Endothelial cell of umbilical vein (primary cell): ENCODE data around the gene PPM1H. TPM values are rescaled to one million over a fixed set of nuclear protein-coding genes. Genes with fewer than 3 reads are reported as not detected.

Experiments used
- BruUV-seq: library from RNA; stranded (reverse); fragments of 400-500 nt; replicated peaks from 2 replicates; lab custom pipeline; 2021; lab: Mats Ljungman, UMichigan
- CTCF ChIA-PET: fragments of 300-600, 350-600 bp; sonication (Branson Sonifier 250); formaldehyde crosslinking; loops from one replicate; lab custom pipeline; 2021; ENCODE audit warnings: antibody characterized with exemption, inconsistent platforms; lab: Charles Lee
- POLR2A ChIA-PET: fragments of 300-600, 350-600 bp; sonication (Branson Sonifier 250); formaldehyde crosslinking; loops from one replicate; lab custom pipeline; 2021; ENCODE audit warnings: antibody characterized with exemption, inconsistent platforms; lab: Charles Lee
- DNase-seq: peaks from one replicate; pipeline ENCODE4 v3.0.0-alpha.2; 2011; ENCODE audit warnings: low read depth, low spot score
- FAIRE-seq: peaks from 2 replicates; lab custom pipeline; 2011; peaks lifted over from hg19 to GRCh38; lab: Jason Lieb, UNC
- H2AFZ ChIP-seq: 2 replicates; pipeline ENCODE4 v1.6.0; 2012; ENCODE audit warnings: low read depth, low read length, control low read depth, inconsistent platforms
- H3K27ac ChIP-seq: 2 replicates; pipeline ENCODE4 v1.5.1; 2011; ENCODE audit warnings: low read depth, mild to moderate bottlenecking, control low read depth, low read length, moderate library complexity; ENCODE audit not compliant: insufficient read depth
- H3K27me3 ChIP-seq, 2 experiments: 2 replicates each; pipeline versions ENCODE4 v1.6.0 to v1.6.1; 2011; ENCODE audit warnings: low read length in 2 of 2, mixed read lengths in 1 of 2; ENCODE audit not compliant: control insufficient read depth in 2 of 2, insufficient read depth in 2 of 2
- H3K36me3 ChIP-seq, 2 experiments: 2 replicates in 1 of 2; 3 replicates in 1 of 2; pipeline ENCODE4 v1.5.1; 2011; ENCODE audit warnings: low read length in 2 of 2, mild to moderate bottlenecking in 1 of 2, moderate library complexity in 1 of 2; ENCODE audit not compliant: control insufficient read depth in 2 of 2, insufficient read depth in 2 of 2; ENCODE audit errors: extremely low read depth in 1 of 2
- H3K4me1 ChIP-seq: 3 replicates; pipeline ENCODE4 v1.5.1; 2011; ENCODE audit warnings: mild to moderate bottlenecking, low read length; ENCODE audit not compliant: control insufficient read depth, insufficient read depth; ENCODE audit errors: extremely low read depth
- H3K4me2 ChIP-seq: 2 replicates; pipeline ENCODE4 v1.6.1; 2011; ENCODE audit warnings: low read length, control low read depth, mixed read lengths; ENCODE audit not compliant: insufficient read depth
- H3K4me3 ChIP-seq, 3 experiments: fragments of 200-600 bp in 1 of 3; sonication (generic), shearing (Covaris generic) in 1 of 3; replicated peaks in 1 of 3; 2 replicates each; pipeline ENCODE4 v1.5.1; 2011 to 2016; ENCODE audit warnings: control low read depth in 3 of 3, low read length in 3 of 3, mild to moderate bottlenecking in 2 of 3, inconsistent platforms in 1 of 3, low read depth in 1 of 3, moderate library complexity in 1 of 3; ENCODE audit not compliant: insufficient read depth in 1 of 3
- H3K79me2 ChIP-seq: 2 replicates; pipeline ENCODE4 v1.6.0; 2012; ENCODE audit warnings: low read length, inconsistent platforms; ENCODE audit not compliant: control insufficient read depth, insufficient read depth
- H3K9ac ChIP-seq: replicated peaks from 2 replicates; pipeline ENCODE3; 2011; ENCODE audit warnings: low read length, control low read depth; ENCODE audit not compliant: insufficient read depth; ENCODE audit errors: extremely low read depth
- H3K9me1 ChIP-seq: replicated peaks from 3 replicates; pipeline ENCODE4 v1.6.0; 2011; ENCODE audit warnings: mild to moderate bottlenecking, low read length; ENCODE audit not compliant: control insufficient read depth, insufficient read depth; ENCODE audit errors: extremely low read depth
- H3K9me3 ChIP-seq: replicated peaks from 2 replicates; pipeline ENCODE4 v1.5.1; 2012; ENCODE audit warnings: low read length, inconsistent platforms; ENCODE audit not compliant: control insufficient read depth, insufficient read depth
- H4K20me1 ChIP-seq: replicated peaks from 2 replicates; pipeline ENCODE3; 2011; ENCODE audit warnings: mild to moderate bottlenecking, low read length; ENCODE audit not compliant: control insufficient read depth, insufficient read depth; ENCODE audit errors: extremely low read depth
- EZH2 ChIP-seq: IDR thresholded peaks from 2 replicates; pipeline ENCODE4 v1.6.1; 2012; ENCODE audit warnings: borderline replicate concordance, low read depth, mild to moderate bottlenecking, moderate library complexity, low read length, inconsistent platforms; ENCODE audit not compliant: severe bottlenecking
- FOS ChIP-seq: IDR thresholded peaks from 2 replicates; pipeline ENCODE4 v1.6.1; 2011; ENCODE audit warnings: mild to moderate bottlenecking, low read length, moderate library complexity, borderline replicate concordance; ENCODE audit not compliant: insufficient read depth
- GATA2 ChIP-seq: IDR thresholded peaks from 2 replicates; pipeline ENCODE4 v1.7.0; 2011; ENCODE audit warnings: low read depth, mild to moderate bottlenecking, moderate library complexity, mixed read lengths, low read length; ENCODE audit not compliant: insufficient read length, insufficient read depth
- JUN ChIP-seq: IDR thresholded peaks from 2 replicates; pipeline ENCODE4 v1.6.1; 2011; ENCODE audit warnings: borderline replicate concordance, low read depth; ENCODE audit not compliant: insufficient read length, insufficient read depth
- MYC ChIP-seq: IDR thresholded peaks from one replicate; pipeline ENCODE4 v1.6.1; 2011; ENCODE audit warnings: mild to moderate bottlenecking, low read depth, low read length
- POLR2A ChIP-seq: IDR thresholded peaks from 2 replicates; pipeline ENCODE4 v1.6.1; 2012; ENCODE audit warnings: low read depth, mild to moderate bottlenecking, control low read depth, low read length
- POLR2AphosphoS5 ChIP-seq: IDR thresholded peaks from 2 replicates; pipeline ENCODE4 v1.6.1; 2012; ENCODE audit warnings: low read depth, mild to moderate bottlenecking, control low read depth, low read length, moderate library complexity; ENCODE audit not compliant: insufficient read depth
- dilution Hi-C: fragments of 300-500 bp; cut with MboI; formaldehyde crosslinking; loops from one replicate; pipeline ENCODE4 v1.15.0; 2019; ENCODE audit warnings: low sequenced_read_pairs; ENCODE audit not compliant: extremely low pct_ligation_motif_present
- intact Hi-C: fragments of 100-400 bp; cut with micrococcal nuclease; formaldehyde crosslinking; loops from one replicate; pipeline ENCODE4 v1.10.0; 2022
- polyA plus RNA-seq, 4 experiments: library from polyadenylated mRNA; depleted of rRNA in 3 of 4; stranded (reverse) in 3 of 4; unstranded in 1 of 4; fragments of >200 nt; gene quantifications; 2 replicates each; pipeline versions ENCODE4 v1.2.1 to v1.2.3, GENCODE V29; 2011 to 2012; ENCODE audit warnings: missing spikeins in 1 of 4
- total RNA-seq: library from RNA; stranded (reverse); gene quantifications from 2 replicates; pipeline ENCODE4 v1.2.3, GENCODE V29; 2021
- TF ChIP-seq, protein P1 (sequence below): IDR thresholded peaks from 2 replicates; pipeline ENCODE4 v1.6.1; 2011; ENCODE audit not compliant: insufficient read depth, insufficient read length
- TF ChIP-seq, protein P2 (sequence below), 2 donors: IDR thresholded peaks; 1 replicate in 1 of 2; 2 replicates in 1 of 2; pipeline ENCODE4 v1.5.1; 2011; ENCODE audit warnings: low read length in 2 of 2, mild to moderate bottlenecking in 2 of 2, moderate library complexity in 2 of 2, control low read depth in 1 of 2, inconsistent platforms in 1 of 2, low read depth in 1 of 2; ENCODE audit not compliant: insufficient read depth in 1 of 2; ENCODE audit errors: extremely low read depth in 1 of 2

The PPM1H gene
- total and polyA plus RNA-seq, 2 donors (not counting 3 experiments of a cell fraction or from before 2014, with no cell fraction given), result 1.0 to 7.2 TPM

DNA sequence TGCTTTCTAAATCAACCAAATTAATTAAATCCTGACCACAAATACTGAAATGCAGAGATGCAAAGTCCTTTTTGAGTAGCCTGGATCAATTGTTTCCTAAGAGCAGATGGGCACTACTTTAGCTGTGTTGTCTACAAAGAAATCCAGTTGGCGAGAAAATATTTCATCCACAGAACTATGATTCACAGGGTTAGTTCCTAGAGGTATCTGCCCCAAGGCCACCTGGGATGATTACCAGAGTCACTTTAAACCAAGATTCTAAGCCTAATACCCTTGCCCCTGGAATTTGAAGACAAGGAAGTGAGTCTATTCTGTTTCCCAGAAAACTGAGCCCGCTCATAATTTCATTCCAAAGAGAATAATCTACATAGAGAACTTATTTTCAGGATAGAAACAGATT, 198.4 kb downstream of the PPM1H start:
- no peak overlapping the region for H3K9ac ChIP-seq
- no peaks in the 10 kb centered on the region for H3K9me1 ChIP-seq
- no peak overlapping the region for H3K4me2 ChIP-seq
- BruUV-seq, result no TSS peak
- no peaks in the 10 kb centered on the region for H4K20me1 ChIP-seq
- DNase-seq (no peak), FAIRE-seq (no peak)
- dilution Hi-C loops (no loop called here), intact Hi-C loops (no loop called here)
- no peaks in the 10 kb centered on the region for H3K9me3 ChIP-seq
- ChIA-PET CTCF (no interaction called here), POLR2A (interaction anchor here (0.5 kb wide), 1 partner anchor 49 kb away, joined by 6 read pairs; no protein-coding TSS in a partner anchor)
- no peaks in the 10 kb centered on the region for H3K27me3 ChIP-seq
- no peaks in the 10 kb centered on the region for H3K36me3 ChIP-seq
- H2AFZ ChIP-seq, result no peak overlapping the region
- no peak overlapping the region for H3K27ac ChIP-seq
- TF ChIP-seq EZH2, result no peak
- no peak for TF ChIP-seq POLR2AphosphoS5
- TF ChIP-seq, protein P1, sequence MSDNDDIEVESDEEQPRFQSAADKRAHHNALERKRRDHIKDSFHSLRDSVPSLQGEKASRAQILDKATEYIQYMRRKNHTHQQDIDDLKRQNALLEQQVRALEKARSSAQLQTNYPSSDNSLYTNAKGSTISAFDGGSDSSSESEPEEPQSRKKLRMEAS, result no peak
- TF ChIP-seq, protein P2, sequence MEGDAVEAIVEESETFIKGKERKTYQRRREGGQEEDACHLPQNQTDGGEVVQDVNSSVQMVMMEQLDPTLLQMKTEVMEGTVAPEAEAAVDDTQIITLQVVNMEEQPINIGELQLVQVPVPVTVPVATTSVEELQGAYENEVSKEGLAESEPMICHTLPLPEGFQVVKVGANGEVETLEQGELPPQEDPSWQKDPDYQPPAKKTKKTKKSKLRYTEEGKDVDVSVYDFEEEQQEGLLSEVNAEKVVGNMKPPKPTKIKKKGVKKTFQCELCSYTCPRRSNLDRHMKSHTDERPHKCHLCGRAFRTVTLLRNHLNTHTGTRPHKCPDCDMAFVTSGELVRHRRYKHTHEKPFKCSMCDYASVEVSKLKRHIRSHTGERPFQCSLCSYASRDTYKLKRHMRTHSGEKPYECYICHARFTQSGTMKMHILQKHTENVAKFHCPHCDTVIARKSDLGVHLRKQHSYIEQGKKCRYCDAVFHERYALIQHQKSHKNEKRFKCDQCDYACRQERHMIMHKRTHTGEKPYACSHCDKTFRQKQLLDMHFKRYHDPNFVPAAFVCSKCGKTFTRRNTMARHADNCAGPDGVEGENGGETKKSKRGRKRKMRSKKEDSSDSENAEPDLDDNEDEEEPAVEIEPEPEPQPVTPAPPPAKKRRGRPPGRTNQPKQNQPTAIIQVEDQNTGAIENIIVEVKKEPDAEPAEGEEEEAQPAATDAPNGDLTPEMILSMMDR (IDR thresholded peaks at IDR 0.05; ENCODE audit: extremely low read depth in 1 of 2, insufficient read depth in 1 of 2, low read depth in 1 of 2, low read length in 2 of 2), result no peak
- H3K4me3 ChIP-seq, result no peak overlapping the region
- no peaks in the 10 kb centered on the region for H3K79me2 ChIP-seq
- peaks cover 23% of the 10 kb centered on the region for H3K4me1 ChIP-seq

DNA sequence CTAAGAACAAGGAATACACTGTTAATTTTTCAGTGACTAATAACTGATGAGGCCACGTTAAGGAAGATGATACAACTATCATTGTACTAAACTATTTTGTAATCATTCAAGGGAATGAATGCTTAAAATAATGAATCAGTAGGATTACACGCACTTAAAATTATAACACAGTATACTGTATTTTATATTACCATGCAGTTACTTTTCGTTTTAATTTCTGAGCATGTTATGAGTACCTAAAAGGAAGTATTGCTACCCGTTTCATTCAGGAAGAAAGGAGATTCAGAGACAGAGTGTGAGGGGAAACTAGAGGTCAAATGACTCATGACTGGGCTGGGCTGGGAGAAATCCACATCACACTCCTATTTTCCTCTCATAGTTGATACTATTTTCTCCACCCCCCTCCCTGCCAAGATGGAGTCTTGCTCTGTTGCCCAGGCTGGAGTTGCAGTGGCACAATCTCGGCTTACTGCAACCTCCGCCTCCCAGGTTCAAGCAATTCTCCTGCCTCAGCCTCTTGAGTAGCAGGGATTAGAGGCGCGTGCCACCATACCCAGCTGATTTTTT, 202.0 kb downstream of the PPM1H start:
- intact Hi-C loops, result loop anchor here (1.0 to 5.0 kb wide), 3 partner anchors 8 to 71 kb away; no protein-coding TSS in a partner anchor
- no peaks in the 10 kb centered on the region for H3K9me3 ChIP-seq
- H3K79me2 ChIP-seq, result no peaks in the 10 kb centered on the region
- peaks cover 34% of the 10 kb centered on the region for H3K4me1 ChIP-seq
- peak overlapping the region; percentile 61 for H3K4me2 ChIP-seq
- DNase-seq (peak; percentile 91), FAIRE-seq (peak; percentile 95)
- ChIA-PET CTCF (no interaction called here), POLR2A (no interaction called here)
- H2AFZ ChIP-seq, result peak overlapping the region; percentile 56
- dilution Hi-C loops, result no loop called here
- TF ChIP-seq EZH2 (no peak), GATA2 (peak; percentile 9), MYC (no peak), POLR2A (no peak), JUN (peak; percentile 85), POLR2AphosphoS5 (peak; percentile 57), FOS (peak; percentile 88)
- TF ChIP-seq, protein P1, result no peak
- TF ChIP-seq, protein P2 (IDR thresholded peaks at IDR 0.05; ENCODE audit: extremely low read depth in 1 of 2, insufficient read depth in 1 of 2, low read depth in 1 of 2, low read length in 2 of 2), result no peak
- H3K9me1 ChIP-seq, result no peaks in the 10 kb centered on the region
- no TSS peak for BruUV-seq
- H3K27me3 ChIP-seq, result no peaks in the 10 kb centered on the region
- H3K4me3 ChIP-seq, result no peak overlapping the region
- H3K27ac ChIP-seq, result peak overlapping the region; percentile 63
- no peaks in the 10 kb centered on the region for H3K36me3 ChIP-seq
- no peaks in the 10 kb centered on the region for H4K20me1 ChIP-seq
- H3K9ac ChIP-seq, result no peak overlapping the region
